Lung (tissue), 12 donors: ENCODE results near the gene RBPJL. TPM values are rescaled to one million over a fixed set of nuclear protein-coding genes. Genes with fewer than 3 reads are reported as not detected.

Source experiments
- ATAC-seq: fragments of 200-7000 bp; cut with Tn5 transposase; one replicate; pipeline ENCODE4 v1.9.1; 2020; ENCODE audit warnings: moderate number of reproducible peaks; ENCODE audit not compliant: insufficient read depth, low FRiP score
- DNase-seq, 3 donors: peaks; one replicate each; pipeline ENCODE4 v3.0.0-alpha.2; 2013 to 2017
- H3K27ac ChIP-seq, 2 donors: one replicate each; pipeline ENCODE4 v1.5.1; 2013; ENCODE audit warnings: mild to moderate bottlenecking in 2 of 2, moderate library complexity in 2 of 2, control low read depth in 1 of 2, inconsistent platforms in 1 of 2, low read depth in 1 of 2, low read length in 1 of 2
- H3K27me3 ChIP-seq, 3 donors: one replicate each; pipeline ENCODE4 v1.5.1; 2013; ENCODE audit warnings: low read length in 2 of 3; ENCODE audit not compliant: control insufficient read depth in 3 of 3, insufficient read depth in 3 of 3
- H3K36me3 ChIP-seq, 4 donors: one replicate each; pipeline ENCODE4 v1.5.1; 2013; ENCODE audit warnings: low read length in 4 of 4, mild to moderate bottlenecking in 1 of 4, moderate library complexity in 1 of 4; ENCODE audit not compliant: control insufficient read depth in 4 of 4, insufficient read depth in 4 of 4
- H3K4me1 ChIP-seq, 5 donors: one replicate each; pipeline ENCODE4 v1.5.1; 2013; ENCODE audit warnings: low read length in 5 of 5, mild to moderate bottlenecking in 2 of 5, moderate library complexity in 1 of 5; ENCODE audit not compliant: control insufficient read depth in 5 of 5, insufficient read depth in 5 of 5
- H3K4me3 ChIP-seq: one replicate; pipeline ENCODE4 v1.5.1; 2013; ENCODE audit warnings: mild to moderate bottlenecking, control low read depth, moderate library complexity
- H3K9ac ChIP-seq, 2 donors: one replicate each; pipeline ENCODE4 v1.5.1; 2013; ENCODE audit warnings: low read length in 2 of 2, control low read depth in 1 of 2; ENCODE audit not compliant: insufficient read depth in 1 of 2
- H3K9me3 ChIP-seq, 4 donors: one replicate each; pipeline ENCODE4 v1.5.1; 2013; ENCODE audit warnings: low read length in 3 of 4, mild to moderate bottlenecking in 1 of 4, moderate library complexity in 1 of 4; ENCODE audit not compliant: control insufficient read depth in 4 of 4, insufficient read depth in 3 of 4
- WGBS, 2 donors: extraction: QIAGEN DNeasy Blood & Tissue Kit; methylation state at CpG; one replicate each; pipeline ENCODE4 v1.1.7; 2013; 5-methylcytosine and 5-hydroxymethylcytosine counted together
- polyA plus RNA-seq, 2 donors: library from polyadenylated mRNA; stranded (reverse); fragments of 200-250 nt; gene quantifications; one replicate each; pipeline ENCODE4 v1.2.1, GENCODE V29; 2013
- total RNA-seq, 2 donors: library from RNA; depleted of rRNA in 1 of 2; stranded (reverse); fragments of >200 nt in 1 of 2; gene quantifications; one replicate each; pipeline ENCODE4 v1.2.1, GENCODE V29; 2014 to 2021
- TF ChIP-seq, protein P1 (sequence below): IDR thresholded peaks from 2 replicates; pipeline ENCODE4 v1.5.1; 2012; ENCODE audit warnings: mild to moderate bottlenecking; ENCODE audit errors: control extremely low read depth, extremely low read depth
- donor health status: control.
- donor health status: control.
- donor health status: Bipolar disorder and iron deficiency.
- donor health status: healthy.
- donor health status: DM: yes; HTN: yes; CAD: no.

The RBPJL gene
- total and polyA plus RNA-seq, 4 donors, result 0.12 TPM; not detected in 3

DNA sequence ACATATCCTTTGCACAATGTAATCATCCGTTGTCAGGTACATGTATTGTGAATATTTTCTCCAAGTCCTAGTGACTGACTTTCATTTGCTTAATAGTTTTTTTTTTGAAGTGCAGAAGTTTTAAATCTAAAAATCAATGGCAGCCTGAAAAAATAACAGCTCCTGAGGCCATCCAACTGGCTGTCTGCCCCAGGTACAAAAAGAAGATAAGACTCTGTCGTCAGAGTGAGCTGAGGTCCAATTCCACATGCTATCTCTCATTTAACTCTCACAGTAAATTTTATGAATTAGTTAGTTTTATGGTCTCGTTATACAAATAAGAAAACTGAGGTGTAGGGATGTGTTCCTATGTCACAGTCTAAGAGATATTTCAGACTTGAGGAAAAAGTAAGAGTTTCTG lies 31.3 kb upstream of the RBPJL start:
- ATAC-seq (no peak), DNase-seq (no peak)
- no peaks in the 10 kb centered on the region for H3K4me1 ChIP-seq
- H3K4me3 ChIP-seq, result no peak overlapping the region
- no peak overlapping the region for H3K27ac ChIP-seq
- peaks cover 0 to under 1% (median 0%) of the 10 kb centered on the region in 3 donors for H3K27me3 ChIP-seq
- no peak overlapping the region for H3K9ac ChIP-seq
- TF ChIP-seq, protein P1, sequence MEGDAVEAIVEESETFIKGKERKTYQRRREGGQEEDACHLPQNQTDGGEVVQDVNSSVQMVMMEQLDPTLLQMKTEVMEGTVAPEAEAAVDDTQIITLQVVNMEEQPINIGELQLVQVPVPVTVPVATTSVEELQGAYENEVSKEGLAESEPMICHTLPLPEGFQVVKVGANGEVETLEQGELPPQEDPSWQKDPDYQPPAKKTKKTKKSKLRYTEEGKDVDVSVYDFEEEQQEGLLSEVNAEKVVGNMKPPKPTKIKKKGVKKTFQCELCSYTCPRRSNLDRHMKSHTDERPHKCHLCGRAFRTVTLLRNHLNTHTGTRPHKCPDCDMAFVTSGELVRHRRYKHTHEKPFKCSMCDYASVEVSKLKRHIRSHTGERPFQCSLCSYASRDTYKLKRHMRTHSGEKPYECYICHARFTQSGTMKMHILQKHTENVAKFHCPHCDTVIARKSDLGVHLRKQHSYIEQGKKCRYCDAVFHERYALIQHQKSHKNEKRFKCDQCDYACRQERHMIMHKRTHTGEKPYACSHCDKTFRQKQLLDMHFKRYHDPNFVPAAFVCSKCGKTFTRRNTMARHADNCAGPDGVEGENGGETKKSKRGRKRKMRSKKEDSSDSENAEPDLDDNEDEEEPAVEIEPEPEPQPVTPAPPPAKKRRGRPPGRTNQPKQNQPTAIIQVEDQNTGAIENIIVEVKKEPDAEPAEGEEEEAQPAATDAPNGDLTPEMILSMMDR, result no peak
- H3K36me3 ChIP-seq, result no peaks in the 10 kb centered on the region
- no peaks in the 10 kb centered on the region for H3K9me3 ChIP-seq
- WGBS, 2 donors, result 84 to 90% methylated on average over 3 of the region's 3 CpGs

- no peak overlapping the region for H3K4me3 ChIP-seq
- H3K9me3 ChIP-seq, result no peaks in the 10 kb centered on the region
- no peaks in the 10 kb centered on the region for H3K36me3 ChIP-seq
- H3K9ac ChIP-seq, result no peak overlapping the region
- H3K27ac ChIP-seq, result no peak overlapping the region
- WGBS, 2 donors, result 91 to 92% methylated on average over 1 of the region's 1 CpG
- DNase-seq, result no peak
- H3K4me1 ChIP-seq, result no peaks in the 10 kb centered on the region
- H3K27me3 ChIP-seq, result peaks cover 0 to 9% (median 0%) of the 10 kb centered on the region in 3 donors
- TF ChIP-seq, protein P1, result no peak
- no peak for ATAC-seq
Measured at GRCh38 chr20:45279992-45280391, 26.6 kb upstream of the RBPJL start.

- TF ChIP-seq, protein P1, result no peak
- Histone ChIP-seq H3K9ac (no peak overlapping the region), H3K9me3 (no peaks in the 10 kb centered on the region), H3K4me3 (no peak overlapping the region), H3K27me3 (peaks cover 0 to 12% (median 0%) of the 10 kb centered on the region in 3 donors), H3K27ac (no peak overlapping the region), H3K4me1 (no peaks in the 10 kb centered on the region), H3K36me3 (no peaks in the 10 kb centered on the region)
- 78 to 85% methylated on average over 7 of the region's 7 CpGs for WGBS, 2 donors
- DNase-seq (no peak), ATAC-seq (no peak)
Measured at GRCh38 chr20:45282700-45283550, 23.7 kb upstream of the RBPJL start.
